GM12874 (cell line): ENCODE measurements around the gene NFS1.

Source experiments
- CTCF ChIP-seq: IDR thresholded peaks from 2 replicates; pipeline ENCODE4 v1.5.1; 2011; ENCODE audit warnings: low read depth, mild to moderate bottlenecking, control low read depth, low read length, moderate library complexity; ENCODE audit not compliant: insufficient read depth

NFS1 gene

GRCh38 chr20:35702051-35702823 lies 3.1 kb upstream of the NFS1 start:
- TF ChIP-seq CTCF, result no peak

GRCh38 chr20:35700625-35701148 lies 1.5 kb upstream of the NFS1 start:
- TF ChIP-seq CTCF, result no peak

GRCh38 chr20:35699957-35700624 lies 939 bp upstream of the NFS1 start:
- no peak for TF ChIP-seq CTCF

GRCh38 chr20:35698298-35699126 lies 640 bp downstream of the NFS1 start:
- TF ChIP-seq CTCF, result no peak

- no peak for TF ChIP-seq CTCF
These were observed 1.4 kb downstream of the NFS1 start for GRCh38 chr20:35697696-35698297.

- no peak for TF ChIP-seq CTCF
These were observed 3.2 kb downstream of the NFS1 start for GRCh38 chr20:35695978-35696377.
